ENCODE measurements around the gene TBCK. TPM values are rescaled to one million over a fixed set of nuclear protein-coding genes. Genes with fewer than 3 reads are reported as not detected.

Gene TBCK
- total RNA-seq (10 to 100 TPM; 41.3 to 70.7 (median 60.7) TPM), polyA plus RNA-seq (10 to 100 TPM; 29.5 to 33.0 TPM), total RNA-seq (68.2 reads per million, percentile 77 among the genes with 10 or more reads in this experiment)

DNA sequence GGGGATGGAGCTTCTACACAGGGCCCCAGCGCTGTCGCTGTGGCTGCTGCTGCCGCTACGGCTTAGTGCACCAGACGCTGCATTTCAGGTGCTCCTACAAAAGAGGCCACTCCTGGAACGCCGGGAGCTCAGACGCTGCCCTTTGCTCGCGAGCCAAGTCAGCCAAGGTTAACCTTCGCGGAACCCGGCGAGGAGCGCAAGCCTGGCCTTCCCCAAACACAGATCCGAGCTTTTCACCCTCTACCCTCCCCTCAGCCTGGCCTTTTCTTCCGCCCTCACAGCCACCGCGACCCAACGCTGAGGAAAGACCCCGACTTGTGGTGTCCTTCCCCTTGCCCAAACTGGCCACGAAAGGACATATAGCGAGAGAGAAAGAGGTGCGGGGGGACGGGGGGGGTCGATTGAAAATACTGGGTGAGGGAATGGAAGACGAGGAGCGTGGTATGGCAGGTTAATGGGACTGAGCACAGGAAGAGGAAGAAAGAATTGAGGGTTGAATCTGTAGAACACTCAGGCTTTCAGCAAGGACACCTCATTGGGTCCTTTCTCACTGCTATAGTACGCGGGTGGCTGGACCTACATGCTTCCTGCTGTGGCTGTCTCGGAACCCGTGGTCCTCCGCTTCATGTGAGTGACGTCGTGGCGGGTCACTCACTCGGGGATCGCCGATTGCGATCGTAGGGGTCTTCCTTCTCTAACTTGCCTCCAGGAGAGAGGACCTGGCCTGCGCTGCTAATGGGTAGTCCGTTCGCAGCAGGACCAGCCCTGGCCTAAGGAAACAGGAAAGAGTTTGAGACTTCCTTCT is at the start of gene TBCK, which contains the start of gene AIMP1:
TBCK (minus strand) TSS at position 242 of the 805 bp plus-strand sequence. CDS start 7,249 bp downstream, outside the sequence.
AIMP1 (plus strand) TSS at position 583 of the 805 bp plus-strand sequence. CDS start 8,460 bp downstream, outside the sequence.
- H3K4me1 ChIP-seq (ENCODE audit: control insufficient read depth in 2 of 2, insufficient read depth in 2 of 2, low read length in 2 of 2): peaks cover 22 to 24% of the 10 kb centered on the region in 2 donors
- no peaks in the 10 kb centered on the region for H3K27me3 Mint-ChIP-seq
- H3K36me3 Mint-ChIP-seq: peaks cover 0 to 21% (median 17%) of the 10 kb centered on the region in 5 donors
- no peaks in the 10 kb centered on the region for H3K9me3 ChIP-seq (ENCODE audit: control insufficient read depth in 2 of 3, low read length in 3 of 3)
- H3K4me3 ChIP-seq (ENCODE audit: low read length): peak within 1 kb of the TSS; percentile 95
- no peak within 1 kb of the TSS for H3K27ac Mint-ChIP-seq
- H3K4me1 Mint-ChIP-seq: peaks cover 23 to 50% (median 43%) of the 10 kb centered on the region in 7 donors
- H3K36me3 ChIP-seq (ENCODE audit: control insufficient read depth in 2 of 3, insufficient read depth in 3 of 3, low read length in 3 of 3): peaks cover 0 to 4% (median 0%) of the 10 kb centered on the region in 3 experiments
- intact Hi-C loops (cut with micrococcal nuclease): loop anchor here (1.0 to 10.0 kb wide), 9 partner anchors 13 to 1671 kb away; partner anchors contain the start of genes GSTCD (in 2 of the 2), HADH (in 2 of the 2), INTS12 (in 2 of the 2) and PAPSS1 (in 2 of the 2)
- no peak within 1 kb of the TSS for H3K4me3 Mint-ChIP-seq
- ChIA-PET CTCF (interaction anchor here (1.2 kb wide), 1 partner anchor 843 kb away, joined by 3 read pairs; the partner anchor contains the start of gene PPA2), POLR2A (interaction anchor here (0.6 to 2.0 kb wide), 6 partner anchors 11 to 1404 kb away, joined by 3 to 6 read pairs (median 4); partner anchors contain the start of genes PAPSS1 and PPA2)
- H3K27ac ChIP-seq (ENCODE audit: low read depth, low read length): peak within 1 kb of the TSS; percentile 90
- ATAC-seq (peak; percentile 93), DNase-seq (peak; percentile 74 to 92 (median 88))
- H3K27me3 ChIP-seq (ENCODE audit: control insufficient read depth in 2 of 2, insufficient read depth in 2 of 2, low read length in 2 of 2): no peaks in the 10 kb centered on the region
- H3K9me3 Mint-ChIP-seq: no peaks in the 10 kb centered on the region

DNA sequence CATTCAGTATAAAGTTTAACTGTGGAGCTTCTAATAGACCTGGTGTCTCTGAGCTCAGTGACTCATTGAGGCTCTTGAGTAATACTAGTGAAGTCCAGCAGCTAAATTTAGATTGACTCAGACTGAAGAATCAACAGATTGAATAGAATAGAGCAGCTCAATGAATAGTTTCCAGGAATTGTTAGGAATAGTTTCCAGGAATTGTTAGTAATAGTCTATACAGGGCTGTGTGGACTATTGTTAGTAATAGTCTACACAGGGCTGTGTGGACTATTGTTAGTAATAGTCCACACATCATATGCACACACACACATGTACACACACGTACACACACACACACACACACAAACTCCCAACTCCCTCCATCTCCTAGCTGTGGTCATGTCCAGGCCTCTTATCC is 49.6 kb upstream of the TBCK start:
- Mint-ChIP-seq H3K36me3 (no peaks in the 10 kb centered on the region), H3K27ac (no peak overlapping the region), H3K9me3 (no peaks in the 10 kb centered on the region), H3K4me1 (peaks cover 0 to 5% (median 0%) of the 10 kb centered on the region in 7 donors), H3K4me3 (no peak overlapping the region), H3K27me3 (peaks cover 8 to 33% (median 22%) of the 10 kb centered on the region in 5 donors)
- CTCF ChIA-PET: no interaction called here
- H3K9me3 ChIP-seq (ENCODE audit: control insufficient read depth in 2 of 3, low read length in 3 of 3): no peaks in the 10 kb centered on the region
- DNase-seq (no peak), ATAC-seq (peak; percentile 26)
- POLR2A ChIA-PET: no interaction called here
- no peaks in the 10 kb centered on the region for H3K36me3 ChIP-seq (ENCODE audit: control insufficient read depth in 2 of 3, insufficient read depth in 3 of 3, low read length in 3 of 3)
- H3K27me3 ChIP-seq (ENCODE audit: control insufficient read depth in 2 of 2, insufficient read depth in 2 of 2, low read length in 2 of 2): no peaks in the 10 kb centered on the region
- intact Hi-C loops (cut with micrococcal nuclease): no loop called here
- no peaks in the 10 kb centered on the region for H3K4me1 ChIP-seq (ENCODE audit: control insufficient read depth in 2 of 2, insufficient read depth in 2 of 2, low read length in 2 of 2)
- no peak overlapping the region for H3K27ac ChIP-seq (ENCODE audit: low read depth, low read length)
- no peak overlapping the region for H3K4me3 ChIP-seq (ENCODE audit: low read length)

DNA sequence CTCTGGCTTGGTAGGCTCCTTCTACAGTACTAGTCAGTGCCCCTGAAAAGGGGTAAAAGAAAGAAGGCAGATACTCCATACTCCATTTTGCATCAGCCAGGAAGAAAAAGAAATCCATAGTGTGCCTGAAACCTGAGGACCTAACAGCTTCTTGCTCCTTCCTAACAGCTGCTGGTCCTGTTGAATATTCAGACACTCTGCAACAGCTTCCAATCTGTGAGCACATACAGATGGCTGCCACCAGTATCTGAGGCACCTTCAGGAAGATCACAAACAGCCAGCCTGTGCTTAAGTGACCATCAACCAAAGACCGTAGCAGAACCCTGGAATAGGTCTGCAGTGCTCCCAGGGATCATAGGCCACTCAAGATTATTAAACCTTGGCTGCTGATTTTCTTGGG is 48.3 kb upstream of the TBCK start:
- intact Hi-C loops (cut with micrococcal nuclease): no loop called here
- Histone ChIP-seq H3K27ac (ENCODE audit: low read depth, low read length) (no peak overlapping the region), H3K4me3 (ENCODE audit: low read length) (no peak overlapping the region), H3K36me3 (ENCODE audit: control insufficient read depth in 2 of 3, insufficient read depth in 3 of 3, low read length in 3 of 3) (no peaks in the 10 kb centered on the region), H3K9me3 (ENCODE audit: control insufficient read depth in 2 of 3, low read length in 3 of 3) (no peaks in the 10 kb centered on the region), H3K27me3 (ENCODE audit: control insufficient read depth in 2 of 2, insufficient read depth in 2 of 2, low read length in 2 of 2) (no peaks in the 10 kb centered on the region), H3K4me1 (ENCODE audit: control insufficient read depth in 2 of 2, insufficient read depth in 2 of 2, low read length in 2 of 2) (no peaks in the 10 kb centered on the region)
- Mint-ChIP-seq H3K4me1 (peaks cover 0 to 2% (median 0%) of the 10 kb centered on the region in 7 donors), H3K9me3 (peaks cover 0 to 1% (median 0%) of the 10 kb centered on the region in 11 donors), H3K27me3 (peaks cover 2 to 26% (median 19%) of the 10 kb centered on the region in 5 donors), H3K4me3 (no peak overlapping the region), H3K27ac (no peak overlapping the region), H3K36me3 (no peaks in the 10 kb centered on the region)
- CTCF ChIA-PET: no interaction called here
- no peak for DNase-seq
- POLR2A ChIA-PET: no interaction called here
- ATAC-seq: no peak

DNA sequence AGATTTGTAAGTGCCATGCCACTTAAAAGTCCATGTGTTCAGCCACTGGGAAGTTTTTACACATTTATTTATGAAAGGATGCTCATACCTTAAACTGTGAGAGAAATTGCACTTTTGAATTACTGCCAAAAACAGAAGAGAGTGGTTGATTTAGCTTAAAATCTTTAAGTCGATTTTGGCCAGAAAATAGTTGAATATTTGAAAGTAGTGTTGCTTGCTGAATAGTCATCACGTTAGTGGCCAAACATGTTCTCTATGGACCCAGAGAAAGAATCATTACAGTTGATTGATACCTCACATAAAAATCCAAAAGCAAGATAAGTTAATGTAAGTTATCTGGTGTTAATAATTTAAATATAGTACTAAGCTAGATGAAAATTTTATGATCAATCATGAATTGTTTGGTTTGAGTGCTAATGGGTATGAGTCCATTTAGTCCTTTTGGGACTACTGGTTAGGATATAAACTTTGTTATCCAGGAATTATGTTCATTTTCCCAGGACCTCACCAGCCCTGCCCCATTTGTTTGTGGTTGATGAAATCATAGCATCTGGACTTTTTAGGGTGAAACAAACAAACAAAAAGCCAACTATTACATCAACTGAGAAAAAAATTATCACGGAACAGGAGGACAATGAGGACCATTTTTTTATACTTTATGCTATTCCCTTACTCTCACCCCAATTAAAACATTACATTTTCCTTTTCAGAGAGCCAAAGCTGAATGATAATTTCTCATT is 46.2 kb upstream of the TBCK start:
- ChIA-PET POLR2A (no interaction called here), CTCF (no interaction called here)
- peaks cover 0 to 1% (median 0%) of the 10 kb centered on the region in 11 donors for H3K9me3 Mint-ChIP-seq
- DNase-seq: no peak
- intact Hi-C loops (cut with micrococcal nuclease): no loop called here
- no peak for ATAC-seq
- H3K4me1 ChIP-seq (ENCODE audit: control insufficient read depth in 2 of 2, insufficient read depth in 2 of 2, low read length in 2 of 2): no peaks in the 10 kb centered on the region
- no peak overlapping the region for H3K27ac Mint-ChIP-seq
- H3K27me3 Mint-ChIP-seq: peaks cover 1 to 21% (median 14%) of the 10 kb centered on the region in 5 donors
- H3K27ac ChIP-seq (ENCODE audit: low read depth, low read length): no peak overlapping the region
- H3K36me3 Mint-ChIP-seq: no peaks in the 10 kb centered on the region
- no peaks in the 10 kb centered on the region for H3K9me3 ChIP-seq (ENCODE audit: control insufficient read depth in 2 of 3, low read length in 3 of 3)
- no peak overlapping the region for H3K4me3 ChIP-seq (ENCODE audit: low read length)
- no peaks in the 10 kb centered on the region for H3K27me3 ChIP-seq (ENCODE audit: control insufficient read depth in 2 of 2, insufficient read depth in 2 of 2, low read length in 2 of 2)
- H3K36me3 ChIP-seq (ENCODE audit: control insufficient read depth in 2 of 3, insufficient read depth in 3 of 3, low read length in 3 of 3): no peaks in the 10 kb centered on the region
- H3K4me1 Mint-ChIP-seq: no peaks in the 10 kb centered on the region
- H3K4me3 Mint-ChIP-seq: no peak overlapping the region

DNA sequence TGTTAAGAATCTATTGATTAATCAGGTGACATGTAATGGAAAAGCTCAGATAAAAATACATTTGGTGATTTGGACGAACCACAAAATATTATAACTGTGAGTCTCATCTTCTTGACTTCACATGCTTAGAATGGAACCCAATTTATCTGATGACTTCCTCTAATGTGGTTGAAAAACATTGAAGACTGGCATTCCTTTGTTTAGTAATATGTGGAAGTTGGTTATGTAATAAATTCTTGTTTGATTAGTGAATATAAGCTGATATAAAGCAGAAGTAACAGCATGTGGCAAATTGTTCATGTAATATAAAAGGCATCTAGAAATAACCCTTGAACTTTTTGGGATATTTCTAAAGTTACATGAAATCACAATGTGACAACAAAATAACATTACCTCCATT is 42.9 kb upstream of the TBCK start:
- H3K27ac ChIP-seq (ENCODE audit: low read depth, low read length): no peak overlapping the region
- H3K36me3 ChIP-seq (ENCODE audit: control insufficient read depth in 2 of 3, insufficient read depth in 3 of 3, low read length in 3 of 3): no peaks in the 10 kb centered on the region
- H3K27me3 ChIP-seq (ENCODE audit: control insufficient read depth in 2 of 2, insufficient read depth in 2 of 2, low read length in 2 of 2): no peaks in the 10 kb centered on the region
- intact Hi-C loops (cut with micrococcal nuclease): no loop called here
- DNase-seq (no peak), ATAC-seq (no peak)
- Mint-ChIP-seq H3K27ac (no peak overlapping the region), H3K27me3 (peaks cover 0 to 16% (median 10%) of the 10 kb centered on the region in 5 donors), H3K4me3 (no peak overlapping the region), H3K36me3 (no peaks in the 10 kb centered on the region), H3K4me1 (no peaks in the 10 kb centered on the region), H3K9me3 (peaks cover 0 to 1% (median 0%) of the 10 kb centered on the region in 11 donors)
- ChIA-PET POLR2A (no interaction called here), CTCF (no interaction called here)
- no peak overlapping the region for H3K4me3 ChIP-seq (ENCODE audit: low read length)
- no peaks in the 10 kb centered on the region for H3K4me1 ChIP-seq (ENCODE audit: control insufficient read depth in 2 of 2, insufficient read depth in 2 of 2, low read length in 2 of 2)
- H3K9me3 ChIP-seq (ENCODE audit: control insufficient read depth in 2 of 3, low read length in 3 of 3): no peaks in the 10 kb centered on the region

DNA sequence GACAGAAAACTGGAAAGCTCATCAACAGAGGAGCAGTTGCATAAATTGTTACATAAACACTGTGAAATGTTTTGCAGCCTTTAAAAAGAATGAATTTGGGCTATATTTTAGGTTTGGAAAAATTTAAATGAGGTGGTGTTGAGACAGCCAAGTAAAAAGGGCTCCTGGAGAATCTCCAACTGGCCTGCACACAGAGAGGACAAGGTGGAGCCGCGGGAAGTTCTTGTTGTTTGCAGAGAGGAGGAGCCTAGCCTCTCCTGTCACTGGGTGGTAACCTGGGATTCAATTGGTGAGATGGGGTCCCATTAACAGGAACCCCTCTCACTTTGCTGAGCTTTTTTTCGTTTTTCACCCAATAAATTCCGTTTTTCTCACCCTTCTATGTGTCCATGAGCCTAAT is 39.2 kb upstream of the TBCK start:
- H3K9me3 Mint-ChIP-seq: peaks cover 0 to 1% (median 0%) of the 10 kb centered on the region in 11 donors
- ATAC-seq: no peak
- H3K4me1 Mint-ChIP-seq: peaks cover 0 to 3% (median 0%) of the 10 kb centered on the region in 7 donors
- peaks cover 0 to 4% (median 0%) of the 10 kb centered on the region in 5 donors for H3K27me3 Mint-ChIP-seq
- Histone ChIP-seq H3K4me1 (ENCODE audit: control insufficient read depth in 2 of 2, insufficient read depth in 2 of 2, low read length in 2 of 2) (no peaks in the 10 kb centered on the region), H3K9me3 (ENCODE audit: control insufficient read depth in 2 of 3, low read length in 3 of 3) (no peaks in the 10 kb centered on the region), H3K36me3 (ENCODE audit: control insufficient read depth in 2 of 3, insufficient read depth in 3 of 3, low read length in 3 of 3) (no peaks in the 10 kb centered on the region), H3K27me3 (ENCODE audit: control insufficient read depth in 2 of 2, insufficient read depth in 2 of 2, low read length in 2 of 2) (no peaks in the 10 kb centered on the region), H3K4me3 (ENCODE audit: low read length) (no peak overlapping the region), H3K27ac (ENCODE audit: low read depth, low read length) (no peak overlapping the region)
- CTCF ChIA-PET: no interaction called here
- intact Hi-C loops (cut with micrococcal nuclease): no loop called here
- H3K27ac Mint-ChIP-seq: no peak overlapping the region
- no peak for DNase-seq
- H3K36me3 Mint-ChIP-seq: peaks cover 0 to 5% (median 0%) of the 10 kb centered on the region in 5 donors
- POLR2A ChIA-PET: interaction anchor here (0.6 kb wide), 1 partner anchor 684 kb away, joined by 3 read pairs; no protein-coding TSS in a partner anchor
- H3K4me3 Mint-ChIP-seq: no peak overlapping the region

Data from naive thymus-derived CD4-positive, alpha-beta T cell (primary cell).